HG02623 (cell line): Measurements from ENCODE around the gene TNNT1.
"Not testable (repeated sequence)": the region's sequence is repeated elsewhere in the genome, so short reads cannot be mapped to it uniquely, and the experiment has no call there.

ENCODE experiments used
- ATAC-seq: cut with Tn5 transposase; IDR thresholded peaks from one replicate; pipeline ENCODE4 v1.9.1; 2021; ENCODE audit warnings: moderate library complexity; ENCODE audit not compliant: unreplicated experiment

The TNNT1 gene

GRCh38 chr19:55171440-55171839, 22.4 kb upstream of the TNNT1 start:
- no peak for ATAC-seq

GRCh38 chr19:55169136-55169535, 20.1 kb upstream of the TNNT1 start:
- no peak for ATAC-seq

- no peak for ATAC-seq
These were observed 17.7 kb upstream of the TNNT1 start, which contains the start of gene DNAAF3 for GRCh38 chr19:55166530-55167268. TSS of gene DNAAF3 (minus strand) at chr19:55166613. CDS start at chr19:55166413, 200 bp downstream.

GRCh38 chr19:55165952-55166529, 17.0 kb upstream of the TNNT1 start:
- no peak for ATAC-seq

GRCh38 chr19:55161571-55162322, 12.7 kb upstream of the TNNT1 start:
- no peak for ATAC-seq

- ATAC-seq: no peak
These were observed 12.0 kb upstream of the TNNT1 start for GRCh38 chr19:55160986-55161365.

GRCh38 chr19:55160128-55160985, 11.4 kb upstream of the TNNT1 start:
- ATAC-seq: no peak

GRCh38 chr19:55158848-55159749, 10.1 kb upstream of the TNNT1 start:
- no peak for ATAC-seq

GRCh38 chr19:55158423-55158822, 9.4 kb upstream of the TNNT1 start:
- ATAC-seq: no peak

- ATAC-seq: no peak
These were observed 8.3 kb upstream of the TNNT1 start, which contains the start of gene TNNI3 for GRCh38 chr19:55157064-55157908. TSS of gene TNNI3 (minus strand) at chr19:55157732. CDS start at chr19:55157589, 143 bp downstream.

GRCh38 chr19:55156202-55157063, 7.4 kb upstream of the TNNT1 start:
- no peak for ATAC-seq

GRCh38 chr19:55155784-55156183, 6.8 kb upstream of the TNNT1 start:
- not testable (repeated sequence) for ATAC-seq

GRCh38 chr19:55153652-55154264, 4.8 kb upstream of the TNNT1 start:
- ATAC-seq: no peak

GRCh38 chr19:55152017-55152416, 3.0 kb upstream of the TNNT1 start:
- ATAC-seq: no peak

GRCh38 chr19:55147545-55148251, 1.3 kb downstream of the TNNT1 start:
- no peak for ATAC-seq

GRCh38 chr19:55146705-55147273, 2.2 kb downstream of the TNNT1 start:
- ATAC-seq: no peak
